ENCODE results near the gene HLA-DPB1.
"Not testable (repeated sequence)": the region's sequence is repeated elsewhere in the genome, so short reads cannot be mapped to it uniquely, and the experiment has no call there.

Gene HLA-DPB1

GRCh38 chr6:33075568-33076405 lies at the start of gene HLA-DPB1:
Gene HLA-DPB1, plus strand, starts transcription at chr6:33075990. Its CDS starts 52 bp downstream, at chr6:33076042.
- DNase-seq, result peak; percentile 36

GRCh38 chr6:33028220-33028849 lies 47.5 kb upstream of the HLA-DPB1 start:
- DNase-seq, result no peak

- peak; percentile 37 for DNase-seq
Observed at GRCh38 chr6:33029328-33030184, 46.2 kb upstream of the HLA-DPB1 start.

- DNase-seq, result no peak
Observed at GRCh38 chr6:33030245-33030644, 45.5 kb upstream of the HLA-DPB1 start.

- no peak for DNase-seq
Observed at GRCh38 chr6:33034554-33034953, 41.2 kb upstream of the HLA-DPB1 start.

GRCh38 chr6:33036535-33036934 lies 39.3 kb upstream of the HLA-DPB1 start:
- no peak for DNase-seq

- no peak for DNase-seq
Observed at GRCh38 chr6:33040157-33040556, 35.6 kb upstream of the HLA-DPB1 start.

- no peak for DNase-seq
Observed at GRCh38 chr6:33049323-33050013, 26.3 kb upstream of the HLA-DPB1 start.

- DNase-seq, result no peak
Observed at GRCh38 chr6:33050014-33050810, 25.6 kb upstream of the HLA-DPB1 start.

- DNase-seq, result no peak
Observed at GRCh38 chr6:33052627-33053026, 23.2 kb upstream of the HLA-DPB1 start.

GRCh38 chr6:33053230-33053629 lies 22.6 kb upstream of the HLA-DPB1 start:
- DNase-seq, result no peak

GRCh38 chr6:33057222-33058150 lies 18.3 kb upstream of the HLA-DPB1 start:
- DNase-seq, result no peak

GRCh38 chr6:33061987-33062386 lies 13.8 kb upstream of the HLA-DPB1 start:
- DNase-seq, result no peak

- DNase-seq, result not testable (repeated sequence)
Observed at GRCh38 chr6:33063435-33063834, 12.4 kb upstream of the HLA-DPB1 start.

GRCh38 chr6:33064723-33065122 lies 11.1 kb upstream of the HLA-DPB1 start:
- DNase-seq, result no peak

GRCh38 chr6:33065312-33065711 lies 10.5 kb upstream of the HLA-DPB1 start:
- DNase-seq, result no peak

- DNase-seq, result no peak
Observed at GRCh38 chr6:33066917-33067521, 8.8 kb upstream of the HLA-DPB1 start.

- DNase-seq, result no peak
Observed at GRCh38 chr6:33069021-33069738, 6.6 kb upstream of the HLA-DPB1 start.

- no peak for DNase-seq
Observed at GRCh38 chr6:33070909-33071308, 4.9 kb upstream of the HLA-DPB1 start.

GRCh38 chr6:33071569-33071968 lies 4.2 kb upstream of the HLA-DPB1 start:
- no peak for DNase-seq

Data from GOT3 (cell line).